ENCODE data around the gene SLC9C1. TPM values are rescaled to one million over a fixed set of nuclear protein-coding genes. Genes with fewer than 3 reads are reported as not detected.

The SLC9C1 gene
- total RNA-seq, 1 experiment from 2014 or later: 0.79 TPM

GRCh38 chr3:112230033-112230432 is 64.0 kb downstream of the SLC9C1 start:
- no peak overlapping the region for H3K4me2 ChIP-seq (ENCODE audit: low read length)
- H4K20me1 ChIP-seq (ENCODE audit: insufficient read depth): no peaks in the 10 kb centered on the region
- H3K9me2 ChIP-seq (ENCODE audit: insufficient read depth): no peaks in the 10 kb centered on the region
- H3K4me3 ChIP-seq (replicated peaks in 1 of 2; ENCODE audit: low read depth in 1 of 2, low read length in 2 of 2): no peak overlapping the region
- H3K4me1 ChIP-seq (ENCODE audit: control insufficient read depth in 1 of 2, insufficient read depth in 2 of 2, low read length in 2 of 2): no peaks in the 10 kb centered on the region
- CTCF ChIA-PET: no interaction called here
- no peaks in the 10 kb centered on the region for H3K36me3 ChIP-seq (ENCODE audit: control insufficient read depth in 1 of 2, insufficient read depth in 2 of 2, low read length in 2 of 2)
- ATAC-seq (no peak), DNase-seq (ENCODE audit: low read depth, low spot score) (no peak)
- no peaks in the 10 kb centered on the region for H3K27me3 ChIP-seq (ENCODE audit: insufficient read depth, low read length)
- POLR2A ChIA-PET: no interaction called here
- TF ChIP-seq EZH2 (IDR thresholded peaks at IDR 0.05) (no peak), ELF1 (IDR thresholded peaks at IDR 0.05; ENCODE audit: borderline replicate concordance, low read depth) (no peak), EZH2phosphoT487 (IDR thresholded peaks at IDR 0.05; ENCODE audit: borderline replicate concordance) (no peak), RAD21 (IDR thresholded peaks at IDR 0.05; ENCODE audit: low read depth) (no peak)
- H2AFZ ChIP-seq (ENCODE audit: low read depth, low read length, poor library complexity, severe bottlenecking): no peak overlapping the region
- H3K9me3 ChIP-seq (ENCODE audit: control insufficient read depth in 1 of 2, insufficient read depth in 1 of 2, low read depth in 1 of 2, low read length in 2 of 2): no peaks in the 10 kb centered on the region
- H3K79me2 ChIP-seq (ENCODE audit: insufficient read depth, low read length): no peaks in the 10 kb centered on the region
- intact Hi-C loops (cut with micrococcal nuclease): no loop called here
- no peak overlapping the region for H3K27ac ChIP-seq (ENCODE audit: low read depth, low read length)
- BruUV-seq (replicated peaks): no TSS peak
- RAD21 ChIA-PET (ENCODE audit: low non-redundant PET in 1 of 2, low total read pairs in 2 of 2, uncharacterized antibody in 2 of 2, unreplicated experiment in 2 of 2): no interaction called here
- H3K9ac ChIP-seq (ENCODE audit: low read length): no peak overlapping the region

GRCh38 chr3:112228786-112229185 is 65.2 kb downstream of the SLC9C1 start:
- H3K9me2 ChIP-seq (ENCODE audit: insufficient read depth): no peaks in the 10 kb centered on the region
- RAD21 ChIA-PET (ENCODE audit: low non-redundant PET in 1 of 2, low total read pairs in 2 of 2, uncharacterized antibody in 2 of 2, unreplicated experiment in 2 of 2): no interaction called here
- H2AFZ ChIP-seq (ENCODE audit: low read depth, low read length, poor library complexity, severe bottlenecking): no peak overlapping the region
- no peaks in the 10 kb centered on the region for H3K79me2 ChIP-seq (ENCODE audit: insufficient read depth, low read length)
- POLR2A ChIA-PET: no interaction called here
- H4K20me1 ChIP-seq (ENCODE audit: insufficient read depth): no peaks in the 10 kb centered on the region
- no TSS peak for BruUV-seq (replicated peaks)
- H3K4me2 ChIP-seq (ENCODE audit: low read length): no peak overlapping the region
- no peak overlapping the region for H3K9ac ChIP-seq (ENCODE audit: low read length)
- CTCF ChIA-PET: no interaction called here
- ATAC-seq (no peak), DNase-seq (ENCODE audit: low read depth, low spot score) (no peak)
- no peaks in the 10 kb centered on the region for H3K9me3 ChIP-seq (ENCODE audit: control insufficient read depth in 1 of 2, insufficient read depth in 1 of 2, low read depth in 1 of 2, low read length in 2 of 2)
- H3K4me3 ChIP-seq (replicated peaks in 1 of 2; ENCODE audit: low read depth in 1 of 2, low read length in 2 of 2): no peak overlapping the region
- no peaks in the 10 kb centered on the region for H3K27me3 ChIP-seq (ENCODE audit: insufficient read depth, low read length)
- intact Hi-C loops (cut with micrococcal nuclease): no loop called here
- no peak overlapping the region for H3K27ac ChIP-seq (ENCODE audit: low read depth, low read length)
- no peaks in the 10 kb centered on the region for H3K4me1 ChIP-seq (ENCODE audit: control insufficient read depth in 1 of 2, insufficient read depth in 2 of 2, low read length in 2 of 2)
- no peaks in the 10 kb centered on the region for H3K36me3 ChIP-seq (ENCODE audit: control insufficient read depth in 1 of 2, insufficient read depth in 2 of 2, low read length in 2 of 2)
- TF ChIP-seq EGR1 (IDR thresholded peaks at IDR 0.05; ENCODE audit: low read depth) (no peak), POLR2A (IDR thresholded peaks at IDR 0.05; ENCODE audit: borderline replicate concordance, extremely low read depth, insufficient read depth, insufficient read length) (no peak), CEBPB (IDR thresholded peaks at IDR 0.05; ENCODE audit: low read depth) (no peak), JUND (IDR thresholded peaks at IDR 0.05) (no peak), CTCF (IDR thresholded peaks at IDR 0.05 in 2 of 3, conservative IDR thresholded peaks at IDR 0.05 in 1 of 3; ENCODE audit: borderline replicate concordance in 1 of 3, insufficient read depth in 1 of 3, low read depth in 2 of 3, low read length in 2 of 3) (no peak), ZFX (IDR thresholded peaks at IDR 0.05) (no peak), RAD21 (IDR thresholded peaks at IDR 0.05; ENCODE audit: low read depth) (no peak), POLR2AphosphoS5 (IDR thresholded peaks at IDR 0.05; ENCODE audit: low read depth, low read length) (no peak), CBX3 (IDR thresholded peaks at IDR 0.05; ENCODE audit: low read depth) (no peak), ZNF274 (IDR thresholded peaks at IDR 0.05; ENCODE audit: low read depth, low read length) (no peak), SIN3A (IDR thresholded peaks at IDR 0.05; ENCODE audit: low read depth) (no peak), FOSL1 (IDR thresholded peaks at IDR 0.05; ENCODE audit: low read depth) (no peak), SRF (IDR thresholded peaks at IDR 0.05; ENCODE audit: low read depth) (no peak)
- TF ChIP-seq, protein P1, sequence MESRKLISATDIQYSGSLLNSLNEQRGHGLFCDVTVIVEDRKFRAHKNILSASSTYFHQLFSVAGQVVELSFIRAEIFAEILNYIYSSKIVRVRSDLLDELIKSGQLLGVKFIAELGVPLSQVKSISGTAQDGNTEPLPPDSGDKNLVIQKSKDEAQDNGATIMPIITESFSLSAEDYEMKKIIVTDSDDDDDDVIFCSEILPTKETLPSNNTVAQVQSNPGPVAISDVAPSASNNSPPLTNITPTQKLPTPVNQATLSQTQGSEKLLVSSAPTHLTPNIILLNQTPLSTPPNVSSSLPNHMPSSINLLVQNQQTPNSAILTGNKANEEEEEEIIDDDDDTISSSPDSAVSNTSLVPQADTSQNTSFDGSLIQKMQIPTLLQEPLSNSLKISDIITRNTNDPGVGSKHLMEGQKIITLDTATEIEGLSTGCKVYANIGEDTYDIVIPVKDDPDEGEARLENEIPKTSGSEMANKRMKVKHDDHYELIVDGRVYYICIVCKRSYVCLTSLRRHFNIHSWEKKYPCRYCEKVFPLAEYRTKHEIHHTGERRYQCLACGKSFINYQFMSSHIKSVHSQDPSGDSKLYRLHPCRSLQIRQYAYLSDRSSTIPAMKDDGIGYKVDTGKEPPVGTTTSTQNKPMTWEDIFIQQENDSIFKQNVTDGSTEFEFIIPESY (IDR thresholded peaks at IDR 0.05; ENCODE audit: extremely low read depth, insufficient replicate concordance, low read length): no peak
- TF ChIP-seq, protein P2, sequence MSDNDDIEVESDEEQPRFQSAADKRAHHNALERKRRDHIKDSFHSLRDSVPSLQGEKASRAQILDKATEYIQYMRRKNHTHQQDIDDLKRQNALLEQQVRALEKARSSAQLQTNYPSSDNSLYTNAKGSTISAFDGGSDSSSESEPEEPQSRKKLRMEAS (IDR thresholded peaks at IDR 0.05): no peak

All from HCT116 (cell line).